Measurements from ENCODE around the gene GTPBP4. TPM values are rescaled to one million over a fixed set of nuclear protein-coding genes. Genes with fewer than 3 reads are reported as not detected.

The GTPBP4 gene
- total RNA-seq, 1 experiment from 2014 or later, result 97.4 TPM

DNA sequence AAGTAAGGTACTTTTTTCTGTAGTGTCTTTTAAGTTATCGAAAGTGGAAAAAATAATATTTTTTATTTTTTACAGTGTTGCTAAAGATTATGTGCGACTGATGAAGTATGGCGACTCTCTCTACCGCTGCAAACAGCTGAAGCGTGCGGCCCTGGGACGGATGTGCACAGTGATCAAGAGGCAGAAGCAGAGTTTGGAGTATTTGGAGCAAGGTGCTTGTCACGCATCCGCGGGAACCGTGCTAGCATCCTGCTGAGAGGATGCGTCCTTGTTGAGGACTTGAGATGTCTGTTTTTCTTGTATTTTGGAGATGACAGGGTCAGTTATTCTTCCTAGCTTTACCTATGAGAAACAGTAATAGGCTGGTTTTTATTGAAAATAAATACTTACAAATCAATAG, 7.8 kb downstream of the GTPBP4 start (continued):
- TF ChIP-seq, protein P1, sequence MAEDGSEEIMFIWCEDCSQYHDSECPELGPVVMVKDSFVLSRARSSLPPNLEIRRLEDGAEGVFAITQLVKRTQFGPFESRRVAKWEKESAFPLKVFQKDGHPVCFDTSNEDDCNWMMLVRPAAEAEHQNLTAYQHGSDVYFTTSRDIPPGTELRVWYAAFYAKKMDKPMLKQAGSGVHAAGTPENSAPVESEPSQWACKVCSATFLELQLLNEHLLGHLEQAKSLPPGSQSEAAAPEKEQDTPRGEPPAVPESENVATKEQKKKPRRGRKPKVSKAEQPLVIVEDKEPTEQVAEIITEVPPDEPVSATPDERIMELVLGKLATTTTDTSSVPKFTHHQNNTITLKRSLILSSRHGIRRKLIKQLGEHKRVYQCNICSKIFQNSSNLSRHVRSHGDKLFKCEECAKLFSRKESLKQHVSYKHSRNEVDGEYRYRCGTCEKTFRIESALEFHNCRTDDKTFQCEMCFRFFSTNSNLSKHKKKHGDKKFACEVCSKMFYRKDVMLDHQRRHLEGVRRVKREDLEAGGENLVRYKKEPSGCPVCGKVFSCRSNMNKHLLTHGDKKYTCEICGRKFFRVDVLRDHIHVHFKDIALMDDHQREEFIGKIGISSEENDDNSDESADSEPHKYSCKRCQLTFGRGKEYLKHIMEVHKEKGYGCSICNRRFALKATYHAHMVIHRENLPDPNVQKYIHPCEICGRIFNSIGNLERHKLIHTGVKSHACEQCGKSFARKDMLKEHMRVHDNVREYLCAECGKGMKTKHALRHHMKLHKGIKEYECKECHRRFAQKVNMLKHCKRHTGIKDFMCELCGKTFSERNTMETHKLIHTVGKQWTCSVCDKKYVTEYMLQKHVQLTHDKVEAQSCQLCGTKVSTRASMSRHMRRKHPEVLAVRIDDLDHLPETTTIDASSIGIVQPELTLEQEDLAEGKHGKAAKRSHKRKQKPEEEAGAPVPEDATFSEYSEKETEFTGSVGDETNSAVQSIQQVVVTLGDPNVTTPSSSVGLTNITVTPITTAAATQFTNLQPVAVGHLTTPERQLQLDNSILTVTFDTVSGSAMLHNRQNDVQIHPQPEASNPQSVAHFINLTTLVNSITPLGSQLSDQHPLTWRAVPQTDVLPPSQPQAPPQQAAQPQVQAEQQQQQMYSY (CRISPR knock-in tag; IDR thresholded peaks at IDR 0.05), result no peak
- TF ChIP-seq CREB1 (CRISPR knock-in tag; IDR thresholded peaks at IDR 0.05), result no peak

DNA sequence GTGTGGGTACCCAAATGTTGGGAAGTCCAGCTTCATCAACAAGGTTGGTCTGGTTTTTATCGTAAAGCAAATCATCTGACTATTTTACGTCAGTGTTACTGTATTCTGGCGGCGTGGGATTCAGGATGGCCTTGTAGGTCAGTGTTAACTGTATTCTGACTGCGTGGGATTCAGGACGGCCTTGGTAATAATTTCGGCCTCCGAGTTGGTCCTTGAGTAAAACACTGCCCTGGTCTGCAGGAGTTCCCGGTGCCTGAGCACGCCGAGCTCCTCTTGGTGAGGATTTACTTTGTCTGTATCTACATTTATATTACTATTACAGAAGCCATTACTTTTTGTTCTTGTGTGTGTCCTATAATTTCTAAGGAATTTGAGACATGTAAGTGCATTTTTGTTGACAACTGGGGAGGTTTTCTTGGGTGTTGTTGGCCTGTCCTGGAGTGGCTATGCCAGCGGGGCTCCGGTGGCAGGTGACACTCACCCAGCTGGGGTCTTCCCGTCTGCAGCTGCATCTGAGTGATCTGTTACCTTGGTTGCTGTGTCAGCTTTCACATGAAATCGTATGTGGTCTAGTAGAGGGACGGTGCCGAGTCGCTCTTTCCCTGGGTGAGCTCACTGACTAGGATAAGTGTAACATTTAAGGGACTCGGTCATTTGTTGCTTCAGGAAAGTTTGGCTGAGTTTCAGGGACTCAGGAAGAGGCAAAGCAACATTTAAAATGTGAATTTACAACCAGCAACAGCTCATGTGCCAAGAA, 9.2 kb downstream of the GTPBP4 start:
- ATAC-seq, result no peak
- no peaks in the 10 kb centered on the region for H3K27me3 Mint-ChIP-seq (ENCODE audit: low read depth)
- no peaks in the 10 kb centered on the region for H3K4me1 Mint-ChIP-seq
- no peak for DNase-seq (ENCODE audit: low spot score)
- TF ChIP-seq CBFB (CRISPR knock-in tag; IDR thresholded peaks at IDR 0.05; ENCODE audit: low read depth) (no peak), CREB1 (CRISPR knock-in tag; IDR thresholded peaks at IDR 0.05) (no peak), ETV6 (CRISPR knock-in tag; IDR thresholded peaks at IDR 0.05) (no peak), MYBL2 (CRISPR knock-in tag; IDR thresholded peaks at IDR 0.05) (no peak), NFYB (CRISPR knock-in tag; conservative IDR thresholded peaks at IDR 0.05; ENCODE audit: low read depth) (no peak), OVOL2 (CRISPR knock-in tag; IDR thresholded peaks at IDR 0.05; ENCODE audit: borderline replicate concordance) (no peak), FOXJ3 (CRISPR knock-in tag; IDR thresholded peaks at IDR 0.05; ENCODE audit: borderline replicate concordance) (no peak), NR1H2 (CRISPR knock-in tag; IDR thresholded peaks at IDR 0.05) (no peak), JUN (CRISPR knock-in tag; IDR thresholded peaks at IDR 0.05) (no peak), ZNF423 (CRISPR knock-in tag; IDR thresholded peaks at IDR 0.05) (no peak), CREM (CRISPR knock-in tag; IDR thresholded peaks at IDR 0.05) (no peak)
- TF ChIP-seq, protein P2, sequence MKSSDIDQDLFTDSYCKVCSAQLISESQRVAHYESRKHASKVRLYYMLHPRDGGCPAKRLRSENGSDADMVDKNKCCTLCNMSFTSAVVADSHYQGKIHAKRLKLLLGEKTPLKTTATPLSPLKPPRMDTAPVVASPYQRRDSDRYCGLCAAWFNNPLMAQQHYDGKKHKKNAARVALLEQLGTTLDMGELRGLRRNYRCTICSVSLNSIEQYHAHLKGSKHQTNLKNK (CRISPR knock-in tag; IDR thresholded peaks at IDR 0.05), result no peak
- TF ChIP-seq, protein P3, sequence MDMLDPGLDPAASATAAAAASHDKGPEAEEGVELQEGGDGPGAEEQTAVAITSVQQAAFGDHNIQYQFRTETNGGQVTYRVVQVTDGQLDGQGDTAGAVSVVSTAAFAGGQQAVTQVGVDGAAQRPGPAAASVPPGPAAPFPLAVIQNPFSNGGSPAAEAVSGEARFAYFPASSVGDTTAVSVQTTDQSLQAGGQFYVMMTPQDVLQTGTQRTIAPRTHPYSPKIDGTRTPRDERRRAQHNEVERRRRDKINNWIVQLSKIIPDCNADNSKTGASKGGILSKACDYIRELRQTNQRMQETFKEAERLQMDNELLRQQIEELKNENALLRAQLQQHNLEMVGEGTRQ (CRISPR knock-in tag; IDR thresholded peaks at IDR 0.05), result no peak
- TF ChIP-seq, protein P4, sequence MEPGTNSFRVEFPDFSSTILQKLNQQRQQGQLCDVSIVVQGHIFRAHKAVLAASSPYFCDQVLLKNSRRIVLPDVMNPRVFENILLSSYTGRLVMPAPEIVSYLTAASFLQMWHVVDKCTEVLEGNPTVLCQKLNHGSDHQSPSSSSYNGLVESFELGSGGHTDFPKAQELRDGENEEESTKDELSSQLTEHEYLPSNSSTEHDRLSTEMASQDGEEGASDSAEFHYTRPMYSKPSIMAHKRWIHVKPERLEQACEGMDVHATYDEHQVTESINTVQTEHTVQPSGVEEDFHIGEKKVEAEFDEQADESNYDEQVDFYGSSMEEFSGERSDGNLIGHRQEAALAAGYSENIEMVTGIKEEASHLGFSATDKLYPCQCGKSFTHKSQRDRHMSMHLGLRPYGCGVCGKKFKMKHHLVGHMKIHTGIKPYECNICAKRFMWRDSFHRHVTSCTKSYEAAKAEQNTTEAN (CRISPR knock-in tag; IDR thresholded peaks at IDR 0.05), result no peak
- TF ChIP-seq, protein P5, sequence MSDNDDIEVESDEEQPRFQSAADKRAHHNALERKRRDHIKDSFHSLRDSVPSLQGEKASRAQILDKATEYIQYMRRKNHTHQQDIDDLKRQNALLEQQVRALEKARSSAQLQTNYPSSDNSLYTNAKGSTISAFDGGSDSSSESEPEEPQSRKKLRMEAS (CRISPR knock-in tag; IDR thresholded peaks at IDR 0.05), result no peak
- TF ChIP-seq, protein P6, sequence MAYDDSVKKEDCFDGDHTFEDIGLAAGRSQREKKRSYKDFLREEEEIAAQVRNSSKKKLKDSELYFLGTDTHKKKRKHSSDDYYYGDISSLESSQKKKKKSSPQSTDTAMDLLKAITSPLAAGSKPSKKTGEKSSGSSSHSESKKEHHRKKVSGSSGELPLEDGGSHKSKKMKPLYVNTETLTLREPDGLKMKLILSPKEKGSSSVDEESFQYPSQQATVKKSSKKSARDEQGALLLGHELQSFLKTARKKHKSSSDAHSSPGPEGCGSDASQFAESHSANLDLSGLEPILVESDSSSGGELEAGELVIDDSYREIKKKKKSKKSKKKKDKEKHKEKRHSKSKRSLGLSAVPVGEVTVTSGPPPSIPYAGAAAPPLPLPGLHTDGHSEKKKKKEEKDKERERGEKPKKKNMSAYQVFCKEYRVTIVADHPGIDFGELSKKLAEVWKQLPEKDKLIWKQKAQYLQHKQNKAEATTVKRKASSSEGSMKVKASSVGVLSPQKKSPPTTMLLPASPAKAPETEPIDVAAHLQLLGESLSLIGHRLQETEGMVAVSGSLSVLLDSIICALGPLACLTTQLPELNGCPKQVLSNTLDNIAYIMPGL (CRISPR knock-in tag; IDR thresholded peaks at IDR 0.05), result no peak
- TF ChIP-seq, protein P7, sequence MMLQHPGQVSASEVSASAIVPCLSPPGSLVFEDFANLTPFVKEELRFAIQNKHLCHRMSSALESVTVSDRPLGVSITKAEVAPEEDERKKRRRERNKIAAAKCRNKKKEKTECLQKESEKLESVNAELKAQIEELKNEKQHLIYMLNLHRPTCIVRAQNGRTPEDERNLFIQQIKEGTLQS (CRISPR knock-in tag; conservative IDR thresholded peaks at IDR 0.05), result no peak
- TF ChIP-seq, protein P8, sequence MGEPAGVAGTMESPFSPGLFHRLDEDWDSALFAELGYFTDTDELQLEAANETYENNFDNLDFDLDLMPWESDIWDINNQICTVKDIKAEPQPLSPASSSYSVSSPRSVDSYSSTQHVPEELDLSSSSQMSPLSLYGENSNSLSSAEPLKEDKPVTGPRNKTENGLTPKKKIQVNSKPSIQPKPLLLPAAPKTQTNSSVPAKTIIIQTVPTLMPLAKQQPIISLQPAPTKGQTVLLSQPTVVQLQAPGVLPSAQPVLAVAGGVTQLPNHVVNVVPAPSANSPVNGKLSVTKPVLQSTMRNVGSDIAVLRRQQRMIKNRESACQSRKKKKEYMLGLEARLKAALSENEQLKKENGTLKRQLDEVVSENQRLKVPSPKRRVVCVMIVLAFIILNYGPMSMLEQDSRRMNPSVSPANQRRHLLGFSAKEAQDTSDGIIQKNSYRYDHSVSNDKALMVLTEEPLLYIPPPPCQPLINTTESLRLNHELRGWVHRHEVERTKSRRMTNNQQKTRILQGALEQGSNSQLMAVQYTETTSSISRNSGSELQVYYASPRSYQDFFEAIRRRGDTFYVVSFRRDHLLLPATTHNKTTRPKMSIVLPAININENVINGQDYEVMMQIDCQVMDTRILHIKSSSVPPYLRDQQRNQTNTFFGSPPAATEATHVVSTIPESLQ (CRISPR knock-in tag; IDR thresholded peaks at IDR 0.05), result no peak
- H3K36me3 Mint-ChIP-seq, result peaks cover 94% of the 10 kb centered on the region
- no peak overlapping the region for H3K4me3 Mint-ChIP-seq
- ChIA-PET CTCF (no interaction called here), POLR2A (no interaction called here)
- H3K9me3 Mint-ChIP-seq, result no peaks in the 10 kb centered on the region
- no peak overlapping the region for H3K27ac Mint-ChIP-seq

Data from WTC11 (cell line).